ENCODE measurements around the gene CCDC174.
A peak's percentile ranks its signal among the peaks of the same experiment; 100 is the strongest.

The CCDC174 gene

DNA sequence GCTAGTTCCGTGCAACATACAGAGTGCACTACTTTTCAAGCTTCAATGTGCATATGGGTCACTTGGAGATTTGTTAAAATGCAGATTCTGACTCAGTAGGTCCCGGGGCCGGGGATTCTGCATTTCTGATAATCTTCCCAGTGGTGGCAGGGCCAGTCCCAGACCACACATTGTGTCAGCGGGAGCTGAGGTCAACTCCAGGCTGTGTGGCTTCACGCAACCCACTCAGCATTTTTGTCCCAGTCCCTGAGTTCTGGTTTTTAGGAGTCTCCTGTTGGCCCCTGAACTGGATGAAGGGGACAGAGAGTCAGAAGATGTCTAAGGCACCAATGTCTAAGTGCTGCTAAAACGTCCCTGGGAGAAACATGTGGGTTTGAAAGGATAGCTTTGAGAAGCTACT, 26.1 kb upstream of the CCDC174 start:
- DNase-seq (ENCODE audit: low read depth in 2 of 2), result no peak

DNA sequence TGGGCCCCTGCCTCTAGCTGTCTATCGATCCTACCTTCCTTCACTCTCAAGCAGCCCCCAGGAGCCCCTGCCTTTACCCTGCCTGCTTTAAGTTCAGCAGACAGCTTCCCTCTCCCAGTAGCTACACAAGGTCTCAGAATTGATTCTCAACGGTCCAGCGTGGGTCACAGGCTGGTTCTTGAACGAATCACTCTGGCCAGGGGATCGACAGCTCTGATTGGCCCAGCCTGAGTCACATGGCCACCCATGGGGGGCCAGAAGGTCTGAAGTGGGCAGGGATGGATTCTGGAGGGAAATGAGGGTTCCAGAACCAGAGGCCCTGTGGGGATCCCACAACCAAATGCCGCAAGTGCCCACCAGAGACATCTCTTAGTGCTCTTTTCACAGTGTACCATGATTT, 23.7 kb upstream of the CCDC174 start:
- DNase-seq (ENCODE audit: low read depth in 2 of 2), result no peak

DNA sequence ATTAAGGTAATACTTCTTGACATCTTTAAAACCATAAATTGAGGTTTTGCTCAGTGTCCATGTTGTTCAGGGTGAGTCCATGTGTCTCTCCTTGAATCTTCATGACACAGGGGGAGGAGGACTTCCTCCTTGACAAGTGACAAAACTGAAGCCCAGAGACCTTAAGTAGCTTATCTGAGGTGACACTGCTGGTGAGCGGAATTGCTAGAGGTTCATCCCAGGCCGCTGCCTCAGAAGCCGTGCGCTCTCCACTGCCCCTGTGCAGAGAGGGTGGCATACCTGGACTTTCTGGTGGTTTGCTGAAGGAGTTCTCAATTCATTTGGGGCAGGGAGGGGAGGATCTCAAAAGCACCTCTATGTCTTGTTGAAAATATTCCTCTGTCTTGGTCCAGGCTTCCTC, 23.2 kb upstream of the CCDC174 start:
- no peak for DNase-seq (ENCODE audit: low read depth in 2 of 2)

DNA sequence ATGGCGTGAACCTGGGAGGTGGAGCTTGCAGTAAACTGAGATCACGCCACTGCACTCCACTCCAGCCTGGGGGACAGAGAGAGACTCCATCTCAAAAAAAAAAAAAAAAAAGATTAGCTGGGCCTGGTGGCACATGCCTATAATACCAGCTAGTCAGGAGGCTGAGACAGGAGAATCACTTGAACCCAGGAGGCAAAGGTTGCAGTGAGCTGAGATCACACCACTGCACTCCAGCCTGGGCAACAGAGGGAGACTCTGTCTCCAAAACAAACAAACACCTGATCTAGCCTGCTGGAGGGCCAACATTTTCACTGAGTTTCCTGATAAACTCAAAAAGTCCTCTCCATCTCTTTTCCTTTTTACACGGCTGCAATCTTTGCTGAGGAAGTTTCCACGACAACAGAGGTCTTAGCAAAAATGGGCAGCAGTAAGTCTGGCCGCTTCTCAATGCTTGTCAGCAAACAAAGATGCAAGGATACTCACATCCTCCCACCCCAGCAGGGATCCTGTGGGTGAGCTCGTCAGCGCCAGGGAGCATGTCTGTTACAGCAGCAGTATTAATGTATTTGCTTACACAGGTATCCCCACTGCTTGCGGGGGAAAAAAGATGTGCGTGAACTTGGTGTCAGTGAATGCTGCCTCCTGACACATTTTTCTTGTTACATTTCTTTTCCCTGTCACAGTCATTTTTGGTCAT, 21.0 kb upstream of the CCDC174 start:
- DNase-seq (ENCODE audit: low read depth in 2 of 2), result no peak

DNA sequence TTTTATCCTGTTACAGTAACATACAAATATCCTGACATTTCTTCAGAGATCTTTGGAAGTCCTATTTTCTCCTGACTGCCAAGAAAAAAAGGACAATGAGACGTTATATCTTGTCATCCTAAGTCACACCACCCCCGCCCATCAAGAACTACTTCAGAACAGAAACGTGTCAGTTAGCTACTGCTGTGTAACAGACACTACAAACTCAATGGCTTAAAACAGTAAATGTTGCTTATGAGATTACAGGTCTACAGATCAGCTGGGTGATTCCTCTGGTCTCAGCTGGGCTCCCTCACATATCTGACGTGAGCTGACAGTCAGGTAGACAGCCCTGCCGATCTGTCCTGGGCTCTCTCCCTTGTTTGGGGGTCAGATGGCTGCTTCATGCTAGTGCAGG, 20.5 kb upstream of the CCDC174 start:
- DNase-seq (ENCODE audit: low read depth in 2 of 2), result no peak

DNA sequence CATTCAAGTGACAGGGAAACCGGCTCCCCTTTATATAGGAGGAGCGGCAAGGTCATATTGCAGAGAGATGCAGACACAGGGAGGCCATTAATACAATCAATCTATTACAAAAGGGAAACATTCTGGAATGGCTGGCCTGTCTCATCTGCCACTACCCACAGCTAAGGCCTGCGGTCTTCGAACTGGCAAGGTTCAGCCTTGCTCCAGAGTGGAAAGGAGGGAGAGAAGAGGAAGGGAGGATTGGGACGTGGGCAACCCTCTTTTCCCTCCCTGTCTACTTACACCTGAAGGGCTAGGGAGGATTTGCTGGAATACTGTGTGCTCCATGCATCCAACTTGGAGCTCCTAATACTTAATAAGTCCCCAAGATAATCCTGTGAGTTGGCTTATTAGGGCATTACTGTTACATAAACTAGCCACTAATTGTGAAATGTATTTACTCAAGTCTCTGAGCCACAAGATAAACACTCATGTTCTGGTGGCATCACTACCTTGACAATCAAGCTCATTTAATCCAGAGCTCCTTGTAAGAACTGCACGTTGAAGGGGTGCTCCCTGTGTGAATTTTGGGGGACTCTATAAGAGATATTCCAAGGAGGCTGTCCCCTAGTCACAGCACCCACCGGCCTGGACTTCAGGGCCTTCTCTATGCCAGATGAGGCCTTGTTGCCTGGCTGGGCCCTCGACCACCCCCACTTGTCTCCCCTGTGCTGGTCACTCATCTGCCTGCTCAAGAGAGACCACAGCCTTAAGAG, 19.7 kb upstream of the CCDC174 start:
- DNase-seq (ENCODE audit: low read depth in 2 of 2), result no peak

DNA sequence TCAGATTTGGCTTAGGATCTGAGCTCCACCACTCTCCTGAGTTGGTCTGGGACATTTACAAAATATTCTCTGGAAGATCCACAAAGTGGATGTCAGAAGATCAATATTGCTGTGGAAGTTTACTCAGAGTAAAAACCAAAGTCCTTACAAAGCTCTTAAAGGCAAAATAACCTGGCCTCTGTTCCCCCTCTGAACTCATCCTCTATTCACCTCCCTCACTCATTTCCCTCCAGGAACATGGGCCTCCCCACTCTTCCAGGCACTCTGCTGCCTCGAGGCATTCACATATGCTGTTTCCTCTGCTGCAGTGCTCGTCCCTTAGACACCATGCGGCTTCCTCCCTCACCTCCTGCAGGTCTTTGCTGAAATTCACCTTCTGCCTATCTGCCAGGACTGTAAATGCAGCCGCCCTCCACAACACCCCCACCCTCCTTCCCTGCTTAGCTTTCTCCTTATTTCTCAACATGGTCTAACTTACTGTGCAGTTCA, 19.1 kb upstream of the CCDC174 start:
- DNase-seq (ENCODE audit: low read depth in 2 of 2), result no peak

DNA sequence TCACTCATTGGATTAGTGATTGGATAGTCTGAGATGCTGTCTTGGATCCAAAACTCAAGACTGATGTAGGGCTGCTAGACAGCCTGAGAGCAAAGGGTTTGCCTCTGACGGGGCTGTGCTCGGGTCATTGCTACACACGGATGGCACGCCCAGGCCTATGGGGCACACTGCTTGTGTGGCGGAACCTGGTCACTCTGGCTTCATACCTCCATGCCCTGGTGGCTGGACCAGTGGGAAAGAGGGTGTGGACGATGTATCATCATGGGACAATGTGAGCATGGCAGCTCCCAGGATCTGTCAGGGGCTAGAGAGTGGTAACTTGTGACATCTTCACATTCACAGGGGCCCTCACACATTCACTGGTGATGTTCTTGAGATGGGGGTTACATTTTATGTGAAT, 18.1 kb upstream of the CCDC174 start:
- no peak for DNase-seq (ENCODE audit: low read depth in 2 of 2)

DNA sequence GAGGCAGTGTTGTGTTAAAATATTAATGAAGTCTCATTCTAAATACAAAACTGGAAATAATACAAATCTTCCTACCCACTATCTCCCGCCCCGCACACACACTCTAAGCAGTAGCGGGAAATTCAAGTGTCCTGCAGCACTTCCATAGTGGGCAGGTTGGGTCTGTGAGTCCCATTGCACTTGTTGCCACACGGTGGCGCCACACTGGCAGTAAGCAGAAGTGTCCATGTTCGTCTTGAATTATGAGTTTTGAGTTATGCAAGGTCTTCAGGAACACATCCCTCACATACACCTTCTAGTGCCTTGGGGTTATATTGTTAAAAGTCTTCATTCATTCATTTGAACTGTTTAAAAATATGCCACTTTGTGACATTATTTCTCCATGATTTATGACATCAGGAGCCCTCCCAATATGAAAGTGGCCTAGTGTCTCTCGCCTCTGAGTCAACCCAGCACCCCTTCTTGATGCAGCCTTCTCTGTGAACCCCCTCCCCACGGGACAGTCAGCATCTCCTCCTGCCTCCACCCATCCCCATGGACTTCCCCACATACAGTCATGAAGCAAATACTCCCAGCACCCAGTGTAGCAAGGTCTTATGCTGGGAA, 17.6 kb upstream of the CCDC174 start:
- peak in 1 of 2 donors; percentile 39 for DNase-seq (ENCODE audit: low read depth in 2 of 2)

DNA sequence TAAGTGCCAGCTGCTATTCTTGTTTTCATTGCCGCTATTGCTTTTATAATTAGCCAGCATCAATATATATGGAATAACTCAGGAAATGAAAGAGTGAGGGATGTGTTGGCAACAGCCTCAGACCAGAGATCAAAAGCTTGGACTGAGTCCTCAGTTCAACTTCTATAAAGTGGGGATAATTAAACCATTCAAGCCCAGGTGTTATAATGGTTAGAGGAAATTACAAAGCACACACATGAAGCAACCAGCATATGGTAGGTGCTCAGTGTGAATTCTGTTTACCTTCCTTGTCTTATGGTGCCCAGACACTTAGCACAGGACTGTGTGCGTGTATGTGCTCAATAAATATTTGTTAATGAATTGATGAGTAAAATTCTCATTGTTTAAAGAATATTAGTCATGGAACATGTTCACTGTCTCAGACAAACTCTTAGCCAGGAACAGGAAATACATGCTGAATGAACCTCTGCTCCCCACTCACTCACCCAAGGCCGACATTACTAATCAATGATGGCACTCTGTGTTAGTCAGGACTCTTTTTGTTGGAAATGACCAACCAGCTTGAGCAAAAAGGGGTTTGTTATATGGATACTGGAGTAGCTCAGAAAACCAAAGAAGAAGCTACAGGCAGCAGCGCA, 16.7 kb upstream of the CCDC174 start:
- no peak for DNase-seq (ENCODE audit: low read depth in 2 of 2)

DNA sequence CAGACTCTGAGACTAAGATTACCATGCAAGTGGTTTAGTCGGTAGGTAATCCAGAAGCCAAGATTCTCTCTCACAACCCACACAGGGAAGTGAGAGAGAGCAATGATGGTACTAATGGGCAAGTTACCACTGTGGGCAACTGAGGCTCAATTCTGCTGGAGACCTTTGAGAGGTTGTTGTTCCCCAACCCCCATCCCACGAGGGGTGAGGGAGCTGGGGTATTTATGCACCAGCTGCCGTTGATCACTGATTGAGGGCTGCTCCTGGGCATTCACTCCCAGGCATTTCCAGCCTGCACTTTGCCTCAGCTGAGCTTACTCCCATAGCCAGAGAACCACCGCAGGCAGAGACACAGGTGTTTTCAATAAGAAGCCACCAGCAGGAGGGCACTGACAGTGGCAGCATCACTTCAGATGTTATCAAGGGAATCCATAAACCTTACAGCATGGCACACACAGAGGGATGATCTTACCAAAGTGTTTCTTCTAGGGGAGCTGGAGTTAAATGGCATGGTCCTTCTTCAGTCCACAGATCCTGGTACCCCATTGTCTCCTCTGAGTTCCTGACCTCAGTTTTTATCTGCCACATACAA, 15.0 kb upstream of the CCDC174 start:
- no peak for DNase-seq (ENCODE audit: low read depth in 2 of 2)

DNA sequence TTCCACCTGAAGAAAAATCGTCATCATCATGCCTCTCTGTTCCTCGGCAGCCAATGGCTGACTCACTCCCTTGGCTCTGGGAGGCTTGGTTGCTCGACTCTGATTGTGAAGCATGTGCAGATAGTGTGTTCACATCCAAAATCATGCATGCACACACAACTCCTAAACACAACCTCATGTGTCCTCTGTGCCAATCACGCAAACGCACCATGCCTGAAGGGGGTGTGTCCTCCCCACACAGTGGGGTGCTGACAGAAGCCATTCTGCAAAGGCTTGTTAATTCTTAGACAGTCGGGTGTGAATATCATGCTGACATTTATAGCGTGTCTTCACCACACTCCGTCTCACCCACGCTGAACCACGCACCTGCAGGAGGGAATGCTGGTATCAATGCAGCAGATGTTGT, 11.4 kb upstream of the CCDC174 start:
- no peak for DNase-seq (ENCODE audit: low read depth in 2 of 2)

DNA sequence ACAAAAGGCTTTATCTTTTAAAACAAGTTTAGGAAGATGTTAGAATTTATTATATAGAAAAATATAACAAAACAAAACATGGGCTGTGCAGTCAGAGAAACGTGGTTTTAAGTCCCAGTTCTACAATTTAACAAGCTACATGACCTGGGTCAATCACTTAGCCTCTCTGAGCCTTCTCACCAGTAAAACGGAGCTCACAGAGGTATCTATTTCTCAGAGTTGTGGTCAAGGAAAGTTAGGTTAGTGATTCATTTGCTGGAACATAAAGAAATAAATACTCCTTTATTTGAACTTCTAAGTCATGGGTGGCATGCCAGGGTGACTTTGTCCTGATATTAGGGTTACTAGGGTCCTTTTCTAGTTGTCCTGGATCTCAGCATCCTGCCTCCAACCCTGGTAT, 10.8 kb upstream of the CCDC174 start:
- no peak for DNase-seq (ENCODE audit: low read depth in 2 of 2)

DNA sequence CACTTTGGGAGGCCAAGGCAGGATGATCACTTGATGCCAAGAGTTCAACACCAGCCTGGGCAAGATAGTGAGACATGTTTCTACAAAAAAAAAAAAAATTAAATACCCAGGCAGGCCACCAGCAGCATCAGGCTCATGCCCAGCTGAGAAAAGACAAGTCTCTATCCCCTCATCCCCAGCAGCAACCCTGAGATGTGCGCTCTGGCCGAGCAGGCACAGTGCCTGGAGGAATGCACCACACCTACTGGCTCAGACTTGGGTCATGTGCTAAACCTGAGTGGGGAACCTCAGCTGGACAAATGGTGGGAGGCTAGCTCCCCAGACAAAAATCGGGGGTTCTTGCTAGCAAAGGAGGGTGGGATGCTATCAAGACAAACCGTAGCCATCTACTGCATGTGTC, 10.2 kb upstream of the CCDC174 start:
- no peak for DNase-seq (ENCODE audit: low read depth in 2 of 2)

DNA sequence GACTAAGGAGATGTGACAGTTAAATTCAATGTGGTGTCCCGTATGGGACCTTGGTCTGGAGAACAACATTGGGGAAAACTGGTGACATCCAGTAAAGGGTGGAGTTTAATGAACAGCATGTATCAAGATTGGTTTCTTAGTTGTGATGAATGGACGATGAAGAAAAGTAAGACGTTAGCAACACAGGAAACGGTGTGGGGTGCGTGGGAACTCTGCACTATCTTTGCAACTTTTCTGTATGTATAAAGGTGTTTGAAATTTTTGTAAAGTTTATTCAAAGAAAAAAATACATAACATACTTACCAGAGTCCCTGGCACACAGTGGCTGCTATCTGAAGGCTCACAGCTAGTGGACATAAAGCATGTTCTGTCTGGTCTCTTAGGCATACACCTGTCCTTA, 6.1 kb upstream of the CCDC174 start:
- no peak for DNase-seq (ENCODE audit: low read depth in 2 of 2)

DNA sequence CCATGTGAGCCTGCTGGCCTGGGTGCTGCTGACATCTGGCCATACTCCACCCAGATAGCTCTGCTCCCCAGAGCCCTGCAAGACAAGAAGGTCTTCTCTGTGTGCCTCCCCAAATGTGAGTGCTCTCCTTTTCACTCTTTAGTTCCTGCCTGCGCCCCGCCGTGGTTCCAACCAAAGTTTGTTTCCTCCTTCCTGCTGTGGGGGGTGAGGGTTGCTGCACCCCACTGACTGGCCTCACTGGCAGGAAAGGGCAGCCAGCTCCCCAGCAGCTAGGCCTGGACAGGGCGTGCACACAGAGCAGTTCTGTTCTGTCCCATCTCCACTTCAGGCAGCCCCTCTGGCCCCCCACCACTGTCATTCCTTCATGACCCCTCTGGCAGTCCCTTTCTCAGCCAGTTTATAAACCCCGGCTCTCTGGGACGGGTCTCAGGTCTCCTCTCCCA, 5.4 kb upstream of the CCDC174 start:
- DNase-seq (ENCODE audit: low read depth in 2 of 2), result no peak

DNA sequence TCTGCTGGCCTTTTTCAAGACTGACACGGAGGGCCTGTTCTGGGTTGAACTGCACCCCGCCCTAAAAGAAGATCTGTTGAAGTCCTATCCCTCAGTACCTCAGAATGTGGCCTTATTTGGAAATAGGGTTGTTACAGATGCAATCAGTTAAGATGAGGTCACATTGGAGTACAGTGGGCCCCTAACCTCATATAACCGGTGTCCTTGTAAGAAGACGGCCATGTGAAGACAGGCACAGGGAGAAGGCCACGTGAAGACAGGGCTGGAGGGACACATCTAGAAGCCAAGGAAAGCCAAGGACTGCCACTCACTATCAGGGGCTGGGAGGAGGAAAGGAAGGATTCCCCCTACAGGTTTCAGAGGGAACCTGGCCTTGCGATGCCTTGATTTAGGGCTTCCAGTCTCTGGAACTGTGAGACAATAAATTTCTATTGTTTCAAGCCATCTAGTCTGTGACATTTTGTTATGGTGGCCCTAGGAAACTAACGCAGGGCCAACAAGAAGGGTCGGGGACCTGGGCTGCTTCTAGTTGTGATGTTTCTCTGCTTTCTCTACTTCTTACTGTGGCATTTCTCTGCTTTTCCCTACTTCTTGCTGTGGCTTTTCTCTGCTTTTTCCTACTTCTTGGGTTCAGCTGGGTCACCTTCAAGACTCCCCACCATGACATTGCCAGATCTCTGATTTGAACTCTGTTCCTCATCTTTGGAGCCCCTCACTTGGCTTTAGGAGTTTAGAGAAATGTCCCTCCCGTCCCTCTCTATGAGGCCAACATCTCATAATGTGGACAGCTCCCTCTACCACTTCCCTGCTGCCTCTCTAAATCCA, 4.8 kb upstream of the CCDC174 start:
- no peak for DNase-seq (ENCODE audit: low read depth in 2 of 2)

DNA sequence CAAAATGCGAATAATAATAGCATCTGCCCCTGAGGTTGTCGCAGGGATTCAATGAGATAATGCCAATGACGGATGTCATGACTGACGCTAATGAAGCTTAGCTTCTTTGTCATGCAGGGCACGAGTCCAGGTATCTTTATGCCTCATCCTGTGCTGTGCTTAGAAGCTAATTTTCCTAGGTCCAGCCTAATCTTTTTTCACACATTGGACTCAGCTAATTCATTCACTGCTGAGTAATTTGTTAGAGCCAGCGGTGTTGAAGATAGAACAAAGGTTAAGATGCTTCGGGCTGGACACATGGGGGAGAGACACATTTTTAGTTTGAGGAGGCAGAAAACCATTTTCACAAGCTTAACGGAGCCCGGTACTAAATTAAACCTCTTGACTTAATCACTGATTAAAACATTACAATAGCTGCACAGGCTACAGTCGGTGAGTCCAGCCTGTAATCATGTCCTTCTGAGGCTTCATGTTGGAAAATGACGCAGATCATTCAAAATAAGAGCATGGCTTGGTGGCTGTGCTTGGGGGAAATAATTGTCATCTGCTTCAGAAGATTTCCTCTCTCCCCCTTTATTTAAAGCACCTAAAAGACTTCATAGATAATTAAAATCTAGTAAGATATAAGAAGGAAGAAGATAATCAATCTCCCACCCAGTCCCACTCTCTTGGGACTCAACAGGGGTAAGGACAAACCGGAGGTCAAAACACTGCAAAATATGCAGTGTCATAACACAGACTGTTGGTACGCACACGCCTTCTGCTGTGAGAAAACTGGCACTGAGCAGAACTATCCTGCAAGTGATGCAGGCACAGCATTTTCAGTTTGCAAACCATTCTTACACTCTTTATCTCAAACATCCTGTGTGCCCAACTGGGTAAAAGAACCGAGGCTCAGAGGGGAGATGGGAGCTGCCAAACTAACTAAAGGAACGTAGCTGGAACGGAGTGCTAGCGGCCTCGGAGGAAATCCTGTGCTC, 3.3 kb upstream of the CCDC174 start:
- DNase-seq (ENCODE audit: low read depth in 2 of 2), result no peak

DNA sequence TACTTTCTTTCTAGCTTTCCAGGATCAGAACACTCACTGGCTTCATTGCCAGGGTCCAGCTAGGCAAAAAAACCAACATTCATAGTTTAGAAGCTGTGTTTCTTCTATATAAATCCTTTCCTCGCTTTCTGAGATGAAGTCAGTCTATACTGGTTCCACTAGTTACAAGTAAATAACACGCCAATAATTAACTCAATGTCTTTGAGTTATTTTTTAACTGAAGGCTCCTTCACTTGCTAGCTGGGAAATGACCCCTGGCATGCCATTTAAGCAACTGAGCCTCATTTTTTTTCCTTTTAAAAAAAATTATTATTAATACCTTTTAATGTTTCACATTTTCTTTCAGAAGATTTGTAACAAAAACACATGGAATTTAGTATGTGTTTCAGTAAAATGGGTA, 2.1 kb upstream of the CCDC174 start:
- no peak for DNase-seq (ENCODE audit: low read depth in 2 of 2)

DNA sequence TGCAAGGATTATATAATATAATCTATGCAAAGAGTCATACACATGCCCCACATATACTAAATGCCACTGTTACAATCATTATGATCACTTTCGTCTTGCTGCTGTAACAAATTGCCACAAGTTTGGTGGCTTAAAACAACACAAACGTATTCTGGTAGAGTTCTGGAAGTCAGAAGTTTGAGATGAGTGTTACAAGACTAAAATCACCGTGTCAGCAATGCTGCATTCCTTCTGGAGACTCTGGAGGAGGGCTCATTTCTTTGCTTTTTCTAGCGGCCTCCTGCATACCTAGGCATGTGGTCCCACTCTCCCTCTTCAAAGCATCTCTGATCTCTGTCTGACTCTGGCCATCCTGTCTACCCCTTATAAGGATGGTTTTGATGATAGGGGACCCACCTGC, 1.4 kb upstream of the CCDC174 start:
- no peak for DNase-seq (ENCODE audit: low read depth in 2 of 2)
